SK-N-SH (cell line): ENCODE measurements around the gene FAM221A. TPM values are rescaled to one million over a fixed set of nuclear protein-coding genes. Genes with fewer than 3 reads are reported as not detected.

Experiments used
- CTCF ChIA-PET: fragments of 300-600, 350-600 bp; formaldehyde crosslinking; extraction: SDS; loops from one replicate; lab custom pipeline; 2021; lab: Yijun Ruan, JAX
- POLR2A ChIA-PET: fragments of 350-600 bp; sonication (Branson Sonifier 250); formaldehyde crosslinking; extraction: SDS; loops from one replicate; lab custom pipeline; 2020; ENCODE audit warnings: antibody characterized with exemption, inconsistent platforms; lab: Yijun Ruan, JAX
- DNase-seq: peaks from one replicate; pipeline ENCODE4 v3.0.0; 2012
- H2AFZ ChIP-seq: fragments of 200-600 bp; sonication (generic); 2 replicates; pipeline ENCODE4 v1.8.1; 2016; ENCODE audit warnings: antibody characterized with exemption, mild to moderate bottlenecking, low read depth
- H3F3A ChIP-seq: fragments of 200-600 bp; sonication (generic); replicated peaks from 2 replicates; pipeline ENCODE3; 2016; ENCODE audit warnings: antibody characterized with exemption, mild to moderate bottlenecking; ENCODE audit not compliant: insufficient read depth
- H3K27ac ChIP-seq, 2 experiments: fragments of 200-500 bp in 1 of 2; fragments of 200-600 bp in 1 of 2; sonication (Bioruptor generic) in 1 of 2; sonication (generic), shearing (Covaris generic) in 1 of 2; 2 replicates each; pipeline versions ENCODE4 v1.5.1 to v1.6.1; 2014 to 2016; ENCODE audit warnings: low read depth in 2 of 2, inconsistent platforms in 1 of 2, low read length in 1 of 2, mild to moderate bottlenecking in 1 of 2, mixed read lengths in 1 of 2
- H3K27me3 ChIP-seq: fragments of 200-600 bp; sonication (generic), shearing (Covaris generic); 2 replicates; pipeline ENCODE4 v1.6.1; 2016; ENCODE audit warnings: mixed run types; ENCODE audit not compliant: insufficient read depth
- H3K36me3 ChIP-seq, 2 experiments: fragments of 200-500 bp in 1 of 2; fragments of 200-600 bp in 1 of 2; sonication (Bioruptor generic) in 1 of 2; sonication (generic) in 1 of 2; replicated peaks in 1 of 2; 2 replicates each; pipeline versions ENCODE3 to v1.5.1; 2014 to 2016; ENCODE audit warnings: low read length in 1 of 2, mild to moderate bottlenecking in 1 of 2; ENCODE audit not compliant: insufficient read depth in 2 of 2, control insufficient read depth in 1 of 2
- H3K4me1 ChIP-seq, 2 experiments: fragments of 200-500 bp in 1 of 2; fragments of 200-600 bp in 1 of 2; sonication (Bioruptor generic) in 1 of 2; sonication (generic), shearing (Covaris generic) in 1 of 2; 2 replicates each; pipeline versions ENCODE4 v1.5.1 to v1.6.1; 2014 to 2016; ENCODE audit warnings: low read depth in 1 of 2, low read length in 1 of 2, mixed run types in 1 of 2; ENCODE audit not compliant: insufficient read depth in 2 of 2, control insufficient read depth in 1 of 2
- H3K4me2 ChIP-seq: fragments of 200-600 bp; sonication (generic), shearing (Covaris generic); 2 replicates; pipeline ENCODE4 v1.6.1; 2017; ENCODE audit warnings: mixed run types
- H3K4me3 ChIP-seq, 2 experiments: fragments of 200-500 bp in 1 of 2; fragments of 200-600 bp in 1 of 2; sonication (Bioruptor generic) in 1 of 2; sonication (generic), shearing (Covaris generic) in 1 of 2; 2 replicates each; pipeline versions ENCODE4 v1.5.1 to v1.8.1; 2014 to 2016; ENCODE audit warnings: low read depth in 2 of 2, inconsistent platforms in 1 of 2, low read length in 1 of 2, mild to moderate bottlenecking in 1 of 2, mixed read lengths in 1 of 2, moderate library complexity in 1 of 2
- H3K79me2 ChIP-seq: fragments of 200-600 bp; sonication (generic); 2 replicates; pipeline ENCODE4 v1.8.1; 2017; ENCODE audit warnings: mild to moderate bottlenecking; ENCODE audit not compliant: insufficient read depth
- H3K9ac ChIP-seq: fragments of 200-600 bp; sonication (generic); 2 replicates; pipeline ENCODE4 v1.6.1; 2017; ENCODE audit warnings: mixed run types
- H3K9me2 ChIP-seq: fragments of 200-600 bp; sonication (generic); 2 replicates; pipeline ENCODE4 v1.6.1; 2017; ENCODE audit warnings: mixed run types
- H3K9me3 ChIP-seq: fragments of 200-600 bp; sonication (generic); 2 replicates; pipeline ENCODE4 v1.6.1; 2017; ENCODE audit warnings: mixed run types, mild to moderate bottlenecking, moderate library complexity
- H4K20me1 ChIP-seq: fragments of 200-600 bp; sonication (generic); 2 replicates; pipeline ENCODE4 v1.6.1; 2017; ENCODE audit warnings: mild to moderate bottlenecking, mixed run types; ENCODE audit not compliant: insufficient read depth
- CHD2 ChIP-seq: fragments of 150-350 bp; IDR thresholded peaks from 2 replicates; pipeline ENCODE4 v1.6.1; 2018; ENCODE audit warnings: low read length; ENCODE audit not compliant: partially characterized antibody
- GATA2 ChIP-seq: sonication (generic); formaldehyde crosslinking; IDR thresholded peaks from 2 replicates; pipeline ENCODE4 v1.5.0; 2020; ENCODE audit warnings: mild to moderate bottlenecking, missing genetic modification reagents
- JUND ChIP-seq: IDR thresholded peaks from 2 replicates; pipeline ENCODE4 v1.4.0; 2012
- MXI1 ChIP-seq: IDR thresholded peaks from 2 replicates; pipeline ENCODE4 v1.6.1; 2012; ENCODE audit warnings: mild to moderate bottlenecking, low read depth, low read length, improper control_type of control experiment
- NRF1 ChIP-seq: IDR thresholded peaks from 2 replicates; pipeline ENCODE4 v1.6.1; 2012; ENCODE audit warnings: low read depth, mild to moderate bottlenecking, low read length
- PBX3 ChIP-seq: IDR thresholded peaks from 2 replicates; pipeline ENCODE4; 2012
- POLR2AphosphoS5 ChIP-seq: IDR thresholded peaks from 2 replicates; pipeline ENCODE4 v1.6.1; 2012; ENCODE audit warnings: low read depth, low read length
- RAD21 ChIP-seq: IDR thresholded peaks from 2 replicates; pipeline ENCODE4 v1.6.1; 2012; ENCODE audit warnings: mild to moderate bottlenecking, low read length
- REST ChIP-seq: IDR thresholded peaks from 2 replicates; pipeline ENCODE4 v1.6.1; 2012; ENCODE audit warnings: mild to moderate bottlenecking, low read depth, low read length, moderate library complexity
- RFX5 ChIP-seq: IDR thresholded peaks from 2 replicates; pipeline ENCODE4 v1.6.1; 2012; ENCODE audit warnings: mild to moderate bottlenecking, improper control_type of control experiment, low read length
- RXRA ChIP-seq: IDR thresholded peaks from 2 replicates; pipeline ENCODE4 v1.4.0; 2012; ENCODE audit warnings: low read depth, mild to moderate bottlenecking, borderline replicate concordance
- SIN3A ChIP-seq: IDR thresholded peaks from 2 replicates; pipeline ENCODE4 v1.6.1; 2012; ENCODE audit warnings: low read depth, mild to moderate bottlenecking, low read length, moderate library complexity, borderline replicate concordance
- SMC3 ChIP-seq: IDR thresholded peaks from 2 replicates; pipeline ENCODE4 v1.6.1; 2012; ENCODE audit warnings: low read depth, low read length, improper control_type of control experiment
- YY1 ChIP-seq: IDR thresholded peaks from 2 replicates; pipeline ENCODE4 v1.4.0; 2012; ENCODE audit warnings: low read depth, mild to moderate bottlenecking
- WGBS: methylation state at CpG from one replicate; pipeline ENCODE4 v1.1.6; 2017; ENCODE audit warnings: low lambda C conversion rate; 5-methylcytosine and 5-hydroxymethylcytosine counted together
- polyA plus RNA-seq, 3 experiments: library from polyadenylated mRNA; depleted of rRNA; stranded (reverse); fragments of >200 nt; gene quantifications; 2 replicates each; pipeline ENCODE4 v1.2.3, GENCODE V29; 2012
- TF ChIP-seq, protein P1 (sequence below): fragments of 150-350 bp; IDR thresholded peaks from 2 replicates; pipeline ENCODE4 v1.6.1; 2016; ENCODE audit warnings: mild to moderate bottlenecking, low read depth, low read length

FAM221A gene
- polyA plus RNA-seq, 1 of the 3 experiments (the other 2 are of a cell fraction), result 9.7 TPM

GRCh38 chr7:23714579-23714978 is 34.6 kb downstream of the FAM221A start:
- no peak overlapping the region for H3K27ac ChIP-seq
- H3F3A ChIP-seq, result peaks cover 19% of the 10 kb centered on the region
- WGBS, result 98% methylated on average over 1 of the region's 1 CpG
- peaks cover 3 to 14% of the 10 kb centered on the region in 2 experiments; a peak in 2 of 4 replicates for H3K4me1 ChIP-seq
- no peak overlapping the region for H3K4me2 ChIP-seq
- H3K9me2 ChIP-seq, result no peaks in the 10 kb centered on the region
- ChIA-PET POLR2A (no interaction called here), CTCF (interaction anchor here (0.6 to 8.4 kb wide), 7 partner anchors 16 to 617 kb away, joined by 3 to 188 read pairs (median 4); no protein-coding TSS in a partner anchor)
- H3K9ac ChIP-seq, result no peak overlapping the region
- H3K79me2 ChIP-seq, result no peaks in the 10 kb centered on the region
- no peak for DNase-seq
- no peaks in the 10 kb centered on the region for H3K36me3 ChIP-seq
- H4K20me1 ChIP-seq, result no peaks in the 10 kb centered on the region
- H3K27me3 ChIP-seq, result no peaks in the 10 kb centered on the region
- no peak overlapping the region for H3K4me3 ChIP-seq
- no peak overlapping the region for H2AFZ ChIP-seq
- H3K9me3 ChIP-seq, result no peaks in the 10 kb centered on the region
- no peak for TF ChIP-seq NRF1
- TF ChIP-seq YY1, result no peak
- TF ChIP-seq RFX5, result no peak
- TF ChIP-seq, all 33 proteins: peak for 0

GRCh38 chr7:23715099-23715498 is 35.1 kb downstream of the FAM221A start:
- Histone ChIP-seq H3K36me3 (no peaks in the 10 kb centered on the region), H4K20me1 (no peaks in the 10 kb centered on the region), H3F3A (peaks cover 19% of the 10 kb centered on the region), H3K4me1 (peaks cover 3 to 14% of the 10 kb centered on the region in 2 experiments; a peak in 2 of 4 replicates), H3K9ac (no peak overlapping the region), H3K9me2 (no peaks in the 10 kb centered on the region), H3K4me3 (no peak overlapping the region), H3K4me2 (no peak overlapping the region), H2AFZ (no peak overlapping the region), H3K27ac (no peak overlapping the region), H3K9me3 (no peaks in the 10 kb centered on the region), H3K79me2 (no peaks in the 10 kb centered on the region), H3K27me3 (no peaks in the 10 kb centered on the region)
- no peak for TF ChIP-seq SIN3A
- TF ChIP-seq SMC3, result no peak
- POLR2A ChIA-PET, result no interaction called here
- DNase-seq, result no peak
- CTCF ChIA-PET, result interaction anchor here (0.7 to 8.4 kb wide), 5 partner anchors 147 to 617 kb away, joined by 3 to 188 read pairs (median 10); no protein-coding TSS in a partner anchor
- 95% methylated on average over 6 of the region's 6 CpGs for WGBS

DNA sequence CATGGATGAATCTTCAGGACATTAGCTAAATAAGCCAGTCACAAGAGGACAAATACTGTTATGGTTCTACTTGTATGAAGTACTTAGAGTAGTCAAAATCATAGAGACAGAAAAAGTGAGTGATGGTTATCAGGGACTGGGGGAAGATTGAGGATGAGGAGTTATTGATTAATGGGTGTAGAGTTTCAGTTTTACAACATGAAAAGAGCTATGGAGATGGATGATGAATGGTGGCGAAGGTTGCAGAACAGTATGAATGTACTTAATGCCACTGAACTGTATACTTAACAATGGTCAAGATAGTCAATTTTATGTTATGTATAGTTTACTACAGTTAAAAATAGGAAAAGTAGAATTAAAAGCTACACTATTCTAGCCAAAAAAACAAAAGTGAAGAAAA is 37.8 kb downstream of the FAM221A start:
- POLR2A ChIA-PET, result no interaction called here
- no peaks in the 10 kb centered on the region for H3K36me3 ChIP-seq
- no peak for TF ChIP-seq MXI1
- no peak for TF ChIP-seq SMC3
- no peak for TF ChIP-seq REST
- no peak for TF ChIP-seq JUND
- TF ChIP-seq YY1, result no peak
- TF ChIP-seq RAD21, result no peak
- no peak for TF ChIP-seq RFX5
- no peak for TF ChIP-seq POLR2AphosphoS5
- TF ChIP-seq, protein P1, sequence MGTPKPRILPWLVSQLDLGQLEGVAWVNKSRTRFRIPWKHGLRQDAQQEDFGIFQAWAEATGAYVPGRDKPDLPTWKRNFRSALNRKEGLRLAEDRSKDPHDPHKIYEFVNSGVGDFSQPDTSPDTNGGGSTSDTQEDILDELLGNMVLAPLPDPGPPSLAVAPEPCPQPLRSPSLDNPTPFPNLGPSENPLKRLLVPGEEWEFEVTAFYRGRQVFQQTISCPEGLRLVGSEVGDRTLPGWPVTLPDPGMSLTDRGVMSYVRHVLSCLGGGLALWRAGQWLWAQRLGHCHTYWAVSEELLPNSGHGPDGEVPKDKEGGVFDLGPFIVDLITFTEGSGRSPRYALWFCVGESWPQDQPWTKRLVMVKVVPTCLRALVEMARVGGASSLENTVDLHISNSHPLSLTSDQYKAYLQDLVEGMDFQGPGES, result no peak
- TF ChIP-seq RXRA, result no peak
- no peak for TF ChIP-seq GATA2 (CRISPR knock-in tag)
- no peak for TF ChIP-seq PBX3
- TF ChIP-seq CHD2, result no peak

More for the DNA sequence above, 37.8 kb downstream of the FAM221A start:
- WGBS, result 91% methylated on average over 1 of the region's 1 CpG
- H3K79me2 ChIP-seq, result no peaks in the 10 kb centered on the region
- peaks cover 17% of the 10 kb centered on the region for H3F3A ChIP-seq
- H4K20me1 ChIP-seq, result no peaks in the 10 kb centered on the region
- no peak for DNase-seq
- no peaks in the 10 kb centered on the region for H3K9me3 ChIP-seq
- H3K4me2 ChIP-seq, result no peak overlapping the region
- H3K9ac ChIP-seq, result no peak overlapping the region
- no peaks in the 10 kb centered on the region for H3K27me3 ChIP-seq
- no peaks in the 10 kb centered on the region for H3K9me2 ChIP-seq
- CTCF ChIA-PET, result interaction anchor here (0.7 to 4.7 kb wide), 9 partner anchors 21 to 533 kb away, joined by 3 to 26 read pairs (median 4); partner anchors contain the start of gene FAM221A
- H3K4me3 ChIP-seq, result no peak overlapping the region
- H3K4me1 ChIP-seq, result peaks cover 3 to 12% of the 10 kb centered on the region in 2 experiments; a peak in 2 of 4 replicates
- no peak overlapping the region for H2AFZ ChIP-seq
- H3K27ac ChIP-seq, result no peak overlapping the region
